ENCODE results near the gene IL10.

IL10 gene

DNA sequence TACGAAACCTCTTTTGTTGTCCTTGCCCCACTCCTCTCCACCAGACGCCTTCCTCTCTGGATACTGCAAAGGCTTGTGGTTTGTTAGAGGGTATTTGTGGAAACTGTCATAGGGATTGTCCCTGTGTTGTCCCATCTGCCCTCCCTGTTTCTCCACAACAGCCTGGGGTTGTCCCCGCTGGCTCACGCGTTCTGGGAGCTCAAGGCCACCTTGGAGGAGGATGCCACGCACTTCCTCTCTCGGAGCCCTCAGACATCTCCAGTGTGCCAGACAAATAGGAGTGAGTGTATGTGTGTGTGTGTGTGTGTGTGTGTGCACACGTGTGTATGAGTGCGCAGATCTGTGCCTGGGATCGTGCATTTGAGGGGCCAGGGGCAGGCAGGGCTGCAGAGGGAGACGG, 39.3 kb downstream of the IL10 start:
- FAIRE-seq: no peak

DNA sequence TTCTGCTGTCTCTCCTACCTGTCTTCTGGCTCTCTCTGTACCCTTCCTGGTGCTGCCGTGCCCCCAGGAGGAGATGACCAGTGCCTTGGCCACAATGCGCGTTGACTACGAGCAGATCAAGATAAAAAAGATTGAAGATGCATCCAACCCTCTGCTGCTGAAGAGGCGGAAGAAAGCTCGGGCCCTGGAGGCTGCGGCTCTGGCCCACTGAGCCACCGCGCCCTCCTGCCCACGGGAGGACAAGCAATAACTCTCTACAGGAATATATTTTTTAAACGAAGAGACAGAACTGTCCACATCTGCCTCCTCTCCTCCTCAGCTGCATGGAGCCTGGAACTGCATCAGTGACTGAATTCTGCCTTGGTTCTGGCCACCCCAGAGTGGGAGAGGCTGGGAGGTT, 39.8 kb downstream of the IL10 start:
- no peak for FAIRE-seq

DNA sequence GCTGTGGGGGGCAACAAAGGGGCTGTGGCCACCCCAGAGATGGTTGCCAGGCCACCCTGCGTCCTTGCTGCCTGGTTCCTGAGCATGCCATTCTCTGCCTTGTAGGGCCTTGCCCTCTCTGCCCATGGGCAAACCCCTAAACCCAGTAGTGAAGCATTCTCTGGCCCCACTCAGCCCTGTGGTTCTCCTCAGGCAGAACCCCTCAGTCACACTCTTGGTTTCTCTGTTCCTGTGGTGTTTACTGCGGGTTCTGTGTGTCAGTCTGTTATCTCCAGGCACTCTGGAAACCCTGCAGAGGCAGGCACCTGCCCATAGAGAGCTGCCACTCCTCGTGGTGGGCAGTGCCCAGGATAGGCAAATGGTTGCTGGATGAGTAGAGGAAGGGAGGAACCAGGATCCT, 42.8 kb downstream of the IL10 start:
- no peak for FAIRE-seq

DNA sequence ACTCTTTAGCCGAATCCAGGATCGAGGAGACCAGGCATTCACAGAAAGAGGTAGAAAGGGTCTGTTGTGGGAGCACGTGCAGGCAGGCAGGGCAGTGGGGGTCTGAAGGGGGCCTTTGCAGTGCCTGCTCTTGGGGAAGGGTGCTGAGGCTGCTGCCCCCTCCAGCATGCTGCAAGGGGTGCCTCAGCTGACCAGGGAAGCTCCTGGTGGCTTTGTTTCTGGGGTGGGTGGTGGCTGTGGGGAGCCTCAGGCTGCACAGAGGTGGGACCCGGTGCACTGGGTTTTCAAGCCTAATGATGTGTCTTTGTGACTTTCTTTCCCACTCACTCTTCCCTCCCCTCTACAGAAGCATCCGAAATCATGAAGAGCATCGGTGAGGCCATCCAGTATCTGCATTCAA, 43.2 kb downstream of the IL10 start:
- FAIRE-seq: no peak

DNA sequence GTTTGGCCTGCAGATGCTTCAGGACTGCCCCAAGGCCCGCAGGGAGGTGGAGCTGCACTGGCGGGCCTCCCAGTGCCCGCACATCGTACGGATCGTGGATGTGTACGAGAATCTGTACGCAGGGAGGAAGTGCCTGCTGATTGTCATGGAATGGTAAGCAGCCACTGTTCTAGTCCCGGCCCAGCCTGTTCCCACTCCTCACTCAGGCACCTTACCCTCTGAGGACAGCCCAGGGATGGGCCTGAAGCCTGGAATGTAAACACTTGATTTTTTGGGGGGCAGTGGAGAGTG, 43.7 kb downstream of the IL10 start:
- no peak for FAIRE-seq

DNA sequence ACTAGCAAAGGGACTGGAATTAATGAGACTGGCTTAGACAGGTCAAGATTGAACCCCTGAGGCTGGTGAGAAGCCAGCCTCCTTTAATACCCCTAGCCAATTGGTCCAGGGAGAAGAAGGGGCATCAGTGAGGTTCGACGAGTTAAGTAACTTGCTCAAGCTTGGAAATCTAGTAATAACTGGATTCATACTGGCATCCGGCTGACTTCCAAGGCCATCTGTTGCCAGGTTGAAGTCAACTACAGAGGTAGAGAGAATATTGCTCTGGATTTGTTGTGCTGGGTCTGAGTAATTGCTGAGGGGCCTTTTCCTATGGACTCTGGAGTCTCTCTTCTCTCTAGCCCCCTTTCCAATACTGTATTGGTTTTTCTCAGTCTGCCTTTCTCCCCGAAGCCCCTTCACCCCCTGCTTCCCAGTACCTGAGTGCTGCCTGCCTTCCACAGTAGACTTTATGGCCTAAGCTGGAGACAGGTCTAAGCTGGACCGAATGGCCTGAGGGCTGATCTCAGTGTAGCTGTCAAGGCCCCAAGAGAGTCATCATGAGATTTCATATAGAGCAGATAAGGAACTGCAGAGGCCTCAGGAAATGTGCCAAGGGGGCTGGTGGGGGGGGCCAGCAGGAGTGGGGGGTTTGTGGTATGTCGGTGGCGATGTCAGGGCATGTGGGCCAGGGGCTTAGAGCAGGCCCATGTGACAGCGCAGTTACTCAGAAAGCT, 44.2 kb downstream of the IL10 start:
- FAIRE-seq: no peak

DNA sequence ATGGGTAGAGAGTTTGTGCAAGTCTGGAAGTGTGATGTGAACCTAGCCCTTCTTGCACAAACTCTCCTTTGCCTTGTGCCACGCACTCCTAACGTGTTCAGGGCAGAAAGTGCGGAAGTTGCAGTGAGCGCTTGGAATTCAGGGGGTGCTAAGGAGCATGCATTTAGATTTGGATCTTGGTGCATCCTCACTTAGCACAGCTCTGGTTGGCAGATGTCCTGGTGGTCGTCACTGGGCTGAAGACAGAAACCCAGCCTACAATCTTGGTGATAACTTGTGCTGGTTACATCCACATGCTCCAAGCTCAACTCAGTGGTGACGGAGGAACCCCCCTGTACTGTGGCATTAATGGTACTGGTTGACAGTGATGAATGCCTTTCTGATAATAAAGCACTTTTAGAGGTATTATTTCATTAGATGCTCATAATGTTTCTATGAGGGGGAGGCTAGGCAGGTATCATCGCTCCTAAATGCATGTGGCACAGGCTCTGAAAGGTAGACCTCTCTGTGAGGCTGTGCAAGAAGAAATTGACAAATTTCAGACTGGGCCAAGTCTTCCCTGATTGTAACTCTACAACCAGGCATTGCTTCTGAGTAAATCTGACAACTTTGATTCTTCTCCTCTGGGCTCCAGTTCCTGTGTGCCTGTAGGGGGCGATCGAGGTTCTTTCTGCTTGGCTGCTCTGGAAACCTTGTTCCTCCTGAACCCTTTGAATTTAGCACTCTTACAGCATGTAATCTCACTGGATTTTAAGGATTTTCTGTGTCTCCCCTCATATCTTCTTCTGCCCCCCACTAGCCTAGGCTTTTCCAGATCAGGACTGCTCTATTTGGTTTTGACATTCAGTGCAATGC, 47.0 kb downstream of the IL10 start:
- no peak for FAIRE-seq

DNA sequence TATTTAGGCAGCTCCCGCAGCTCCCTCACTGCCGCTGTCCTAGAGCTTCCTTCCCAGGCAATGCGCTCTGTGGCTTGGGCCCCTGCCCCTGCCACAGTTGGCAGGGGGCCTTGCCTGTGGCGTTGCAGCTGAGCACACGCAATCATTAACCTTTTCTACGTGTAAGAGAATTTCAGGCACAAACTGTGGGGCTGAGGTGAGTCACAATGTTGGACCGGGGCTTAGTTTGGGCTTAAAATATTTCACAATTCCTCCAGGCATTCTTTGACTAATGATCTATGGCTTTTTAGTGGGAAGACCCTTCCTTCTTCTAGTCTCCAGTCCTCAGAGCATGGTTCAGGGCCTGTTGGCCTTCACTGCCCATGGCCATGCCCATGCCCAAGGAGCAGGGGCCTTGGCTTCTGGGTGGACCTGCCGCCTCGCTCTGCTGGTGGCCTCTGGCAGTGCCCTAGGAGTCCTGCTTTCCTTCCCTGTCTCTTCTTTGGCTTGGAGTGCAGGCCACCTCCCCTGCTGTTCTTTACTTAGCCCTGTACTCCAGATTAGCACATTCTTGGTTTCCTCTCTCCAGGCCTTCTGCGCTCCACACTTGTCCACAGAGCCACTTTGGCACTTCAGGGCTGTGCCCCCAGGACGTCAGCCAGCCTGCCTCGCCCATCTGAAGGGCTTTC, 48.4 kb downstream of the IL10 start:
- no peak for FAIRE-seq

DNA sequence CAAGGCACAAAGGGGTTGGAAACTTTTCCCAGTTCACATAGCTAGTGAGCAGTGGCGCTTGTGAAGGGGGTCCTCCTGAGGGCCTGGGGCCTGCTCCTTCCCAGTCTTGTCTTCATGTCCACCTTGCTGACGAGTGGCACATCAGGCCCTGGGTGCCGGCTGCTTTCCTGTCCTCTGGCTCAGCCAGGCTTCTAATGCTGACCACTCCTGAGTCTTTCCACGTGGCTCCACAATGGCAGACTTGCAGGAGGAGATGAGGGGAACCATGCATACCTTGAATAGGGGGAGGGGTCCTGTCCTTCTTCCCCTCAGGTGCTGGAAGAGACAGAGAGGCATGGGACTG, 48.9 kb downstream of the IL10 start:
- FAIRE-seq: no peak

DNA sequence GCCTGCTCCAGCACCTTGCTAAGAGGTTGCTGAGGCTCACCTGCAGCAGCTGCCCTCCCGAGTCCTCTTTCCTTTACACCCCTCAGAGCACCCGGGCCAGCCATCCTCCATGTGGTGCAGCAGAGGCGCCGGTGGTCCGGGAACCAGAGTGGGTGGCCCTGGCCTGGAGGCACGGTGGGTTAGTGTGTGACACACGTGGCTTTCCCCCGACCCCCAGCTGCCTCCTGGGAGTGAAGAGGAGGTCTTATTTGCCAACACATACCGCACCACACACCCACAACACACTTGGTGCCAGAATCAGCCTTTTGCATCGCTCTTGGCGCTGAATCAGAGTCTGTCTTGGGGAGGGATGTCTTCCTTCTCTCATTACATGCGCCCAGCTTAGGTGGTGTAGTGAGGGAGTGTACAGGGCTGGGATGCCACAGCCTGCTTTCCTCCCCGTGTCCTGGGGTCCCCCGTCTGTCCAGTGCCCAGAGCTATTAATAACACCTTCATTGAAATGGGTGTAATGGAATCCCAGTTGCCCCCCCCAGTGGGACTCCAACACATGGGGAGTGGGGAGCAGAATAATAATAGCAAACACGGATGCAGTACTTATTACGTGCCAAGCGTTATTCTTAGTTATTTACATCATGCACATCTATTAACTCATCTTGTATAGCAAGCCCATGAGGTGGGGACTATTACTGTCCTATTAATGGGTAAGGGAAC, 49.4 kb downstream of the IL10 start:
- no peak for FAIRE-seq

DNA sequence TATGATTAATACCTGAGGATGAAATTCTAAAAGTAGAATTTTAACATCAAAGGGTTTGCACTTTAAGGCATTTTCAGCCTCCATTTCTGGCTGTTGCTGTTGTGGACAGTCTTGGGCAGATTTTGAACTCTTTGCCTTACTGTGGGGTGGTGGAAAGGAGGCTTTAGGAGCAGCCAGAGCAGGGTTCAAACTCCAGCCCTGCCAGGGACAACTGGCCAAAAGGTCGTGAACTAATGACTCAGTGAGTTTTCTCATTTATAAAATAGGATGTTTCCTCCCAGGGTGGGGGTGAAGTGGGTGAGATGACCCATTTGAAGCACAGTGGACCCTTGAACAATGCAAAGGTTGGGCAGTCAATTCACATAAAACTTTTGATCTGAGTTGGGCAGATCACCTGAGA, 50.8 kb downstream of the IL10 start:
- no peak for FAIRE-seq

DNA sequence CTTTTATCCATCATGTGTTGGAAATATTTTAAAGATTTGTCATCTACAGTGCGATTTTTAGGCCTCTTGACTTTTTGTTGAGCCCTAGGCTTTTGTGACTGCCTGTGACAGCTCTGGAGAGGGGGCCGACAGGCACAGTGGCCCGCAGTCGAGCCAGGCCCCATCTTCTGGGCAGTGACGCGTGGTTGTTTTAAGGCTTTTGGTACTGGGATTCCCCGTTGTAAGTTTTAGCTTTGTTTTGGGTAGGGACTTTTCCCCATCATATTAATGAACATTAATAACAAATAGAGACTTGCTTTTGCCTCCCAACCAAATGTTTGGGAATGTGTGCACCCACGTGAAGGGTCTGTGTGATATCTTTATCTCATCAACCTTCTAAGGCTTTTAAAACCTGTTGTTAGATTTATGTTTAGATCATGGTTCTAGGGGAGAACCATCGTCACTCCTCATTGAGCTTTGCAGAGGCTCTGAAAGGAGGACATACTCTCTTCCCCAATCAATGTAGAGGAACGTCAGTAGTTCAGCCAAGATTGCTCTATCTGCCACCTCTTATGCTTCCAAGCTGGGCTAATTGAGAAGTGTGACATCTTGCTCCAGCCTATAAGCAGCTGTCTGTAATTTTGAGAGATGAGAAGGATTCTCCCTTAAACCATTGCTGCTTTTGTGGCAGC, 53.0 kb downstream of the IL10 start:
- FAIRE-seq: no peak

DNA sequence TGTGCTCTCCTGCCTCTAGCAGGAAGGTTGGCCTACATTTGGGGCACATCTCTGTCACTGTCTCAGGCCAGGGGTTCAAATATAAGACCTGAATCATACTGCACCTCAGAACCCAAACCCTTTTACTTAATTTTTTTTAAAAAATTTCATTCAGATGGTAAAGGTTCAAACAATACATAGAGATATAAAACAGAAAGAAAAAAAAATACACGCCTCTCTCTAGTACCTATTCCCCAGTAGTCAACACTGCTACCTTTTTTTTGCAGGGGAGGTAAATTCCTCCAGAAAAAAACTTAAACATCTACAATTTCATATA, 54.7 kb downstream of the IL10 start:
- no peak for FAIRE-seq

Measured in G401.6 (cell line).